ENCODE data around the gene HSFX2.

GRCh38 chrX:149643496-149643895 is 48.4 kb upstream of the HSFX2 start:
- TF ChIP-seq CTCF (IDR thresholded peaks at IDR 0.05) (no peak), EP300 (IDR thresholded peaks at IDR 0.05) (no peak), POLR2A (IDR thresholded peaks at IDR 0.05) (no peak)

Measured in suprapubic skin (tissue), 3 donors.